GM04504 (cell line): ENCODE measurements around the gene MEGF6.
A peak's percentile ranks its signal among the peaks of the same experiment; 100 is the strongest.
"Not testable (repeated sequence)": the region's sequence is repeated elsewhere in the genome, so short reads cannot be mapped to it uniquely, and the experiment has no call there.

Experiments used
- DNase-seq: peaks from one replicate; pipeline ENCODE4 v3.0.0-alpha.2; 2012; ENCODE audit warnings: low read depth

MEGF6 gene

GRCh38 chr1:3629561-3630160 is 18.4 kb upstream of the MEGF6 start:
- DNase-seq, result no peak

GRCh38 chr1:3628445-3628844 is 17.1 kb upstream of the MEGF6 start:
- no peak for DNase-seq

- DNase-seq, result no peak
Measured at GRCh38 chr1:3627515-3628253, 16.4 kb upstream of the MEGF6 start.

- DNase-seq, result no peak
Measured at GRCh38 chr1:3626025-3626424, 14.7 kb upstream of the MEGF6 start.

GRCh38 chr1:3625151-3625907 is 14.0 kb upstream of the MEGF6 start:
- DNase-seq, result no peak

- peak; percentile 90 for DNase-seq
Measured at GRCh38 chr1:3624200-3625136, 13.2 kb upstream of the MEGF6 start, which contains the start of gene TPRG1L. Gene TPRG1L, plus strand, starts transcription at chr1:3625015. Its CDS starts 58 bp downstream, at chr1:3625073.

- no peak for DNase-seq
Measured at GRCh38 chr1:3623441-3624199, 12.3 kb upstream of the MEGF6 start.

GRCh38 chr1:3622102-3622501 is 10.8 kb upstream of the MEGF6 start:
- not testable (repeated sequence) for DNase-seq

- not testable (repeated sequence) for DNase-seq
Measured at GRCh38 chr1:3621151-3621671, 9.9 kb upstream of the MEGF6 start.

GRCh38 chr1:3620708-3621107 is 9.4 kb upstream of the MEGF6 start:
- no peak for DNase-seq

- DNase-seq, result peak; percentile 51
Measured at GRCh38 chr1:3618881-3619671, 7.8 kb upstream of the MEGF6 start.

GRCh38 chr1:3618531-3618880 is 7.2 kb upstream of the MEGF6 start:
- DNase-seq, result no peak

- no peak for DNase-seq
Measured at GRCh38 chr1:3617806-3618345, 6.6 kb upstream of the MEGF6 start.

GRCh38 chr1:3616861-3617260 is 5.6 kb upstream of the MEGF6 start:
- no peak for DNase-seq

GRCh38 chr1:3614755-3615742 is 3.7 kb upstream of the MEGF6 start:
- DNase-seq, result no peak

GRCh38 chr1:3612123-3612522 is 815 bp upstream of the MEGF6 start:
- DNase-seq, result no peak

- DNase-seq, result no peak
Measured at GRCh38 chr1:3610527-3611169, 660 bp downstream of the MEGF6 start.
